ENCODE results near the gene PCYOX1L. TPM values are rescaled to one million over a fixed set of nuclear protein-coding genes. Genes with fewer than 3 reads are reported as not detected.
A peak's percentile ranks its signal among the peaks of the same experiment; 100 is the strongest.

Gene PCYOX1L
- total RNA-seq, 3 donors from 2014 or later = 3.2 to 6.6 (median 5.2) TPM

DNA sequence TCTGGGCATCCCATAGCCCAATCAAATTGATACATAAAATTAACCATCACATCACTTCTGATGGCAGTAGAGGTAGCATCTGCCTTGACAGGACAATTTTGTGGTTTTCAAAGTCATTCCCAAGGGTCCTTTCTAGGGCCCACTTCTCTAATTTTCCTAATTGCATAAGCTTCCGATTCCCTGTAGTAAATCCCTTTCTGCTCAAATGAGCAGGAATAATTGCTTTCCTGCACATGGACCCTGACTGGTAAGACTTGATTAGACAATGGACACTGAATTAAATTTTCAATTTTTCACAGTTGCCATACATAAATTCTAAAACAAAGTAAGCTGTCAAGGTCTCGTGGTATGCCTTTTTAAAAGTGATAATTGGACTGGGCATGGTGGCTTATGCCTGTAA is 43.2 kb downstream of the PCYOX1L start:
- Histone ChIP-seq H3K4me1 (no peaks in the 10 kb centered on the region), H3K27ac (no peak overlapping the region), H3K4me3 (no peak overlapping the region), H3K36me3 (no peaks in the 10 kb centered on the region), H3K27me3 (no peaks in the 10 kb centered on the region), H3K9me3 (no peaks in the 10 kb centered on the region)
- no peak for DNase-seq (ENCODE audit: low spot score in 2 of 2)
- intact Hi-C loops (cut with DNase I; ENCODE audit: low total_unique reads) = no loop called here
- TF ChIP-seq, protein P1, sequence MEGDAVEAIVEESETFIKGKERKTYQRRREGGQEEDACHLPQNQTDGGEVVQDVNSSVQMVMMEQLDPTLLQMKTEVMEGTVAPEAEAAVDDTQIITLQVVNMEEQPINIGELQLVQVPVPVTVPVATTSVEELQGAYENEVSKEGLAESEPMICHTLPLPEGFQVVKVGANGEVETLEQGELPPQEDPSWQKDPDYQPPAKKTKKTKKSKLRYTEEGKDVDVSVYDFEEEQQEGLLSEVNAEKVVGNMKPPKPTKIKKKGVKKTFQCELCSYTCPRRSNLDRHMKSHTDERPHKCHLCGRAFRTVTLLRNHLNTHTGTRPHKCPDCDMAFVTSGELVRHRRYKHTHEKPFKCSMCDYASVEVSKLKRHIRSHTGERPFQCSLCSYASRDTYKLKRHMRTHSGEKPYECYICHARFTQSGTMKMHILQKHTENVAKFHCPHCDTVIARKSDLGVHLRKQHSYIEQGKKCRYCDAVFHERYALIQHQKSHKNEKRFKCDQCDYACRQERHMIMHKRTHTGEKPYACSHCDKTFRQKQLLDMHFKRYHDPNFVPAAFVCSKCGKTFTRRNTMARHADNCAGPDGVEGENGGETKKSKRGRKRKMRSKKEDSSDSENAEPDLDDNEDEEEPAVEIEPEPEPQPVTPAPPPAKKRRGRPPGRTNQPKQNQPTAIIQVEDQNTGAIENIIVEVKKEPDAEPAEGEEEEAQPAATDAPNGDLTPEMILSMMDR (IDR thresholded peaks at IDR 0.05) = no peak
- TF ChIP-seq POLR2A (IDR thresholded peaks at IDR 0.05) = no peak
- TF ChIP-seq POLR2AphosphoS5 (IDR thresholded peaks at IDR 0.05) = no peak

DNA sequence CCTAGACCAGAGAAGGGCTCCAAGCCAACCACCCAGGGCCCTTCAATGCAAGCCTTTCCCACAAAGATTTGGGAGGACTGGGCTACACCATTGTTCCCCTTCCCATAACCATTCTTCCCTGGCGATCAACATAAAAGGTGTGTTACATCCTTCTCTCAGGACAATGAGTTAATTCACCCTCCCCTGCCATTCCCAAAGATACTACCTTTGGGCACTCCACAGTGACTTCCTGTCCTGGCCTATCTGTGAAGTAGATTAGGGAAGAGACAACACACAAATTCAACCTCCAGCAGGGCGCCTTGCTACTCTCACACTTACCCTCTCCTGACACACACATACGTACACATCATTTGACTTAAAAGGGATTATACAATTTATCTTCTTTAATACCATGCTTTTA is 44.4 kb downstream of the PCYOX1L start:
- Histone ChIP-seq H3K27ac (peak overlapping the region in 1 of 2 donors; percentile 38), H3K9me3 (no peaks in the 10 kb centered on the region), H3K36me3 (no peaks in the 10 kb centered on the region), H3K4me1 (no peaks in the 10 kb centered on the region), H3K4me3 (no peak overlapping the region), H3K27me3 (no peaks in the 10 kb centered on the region)
- no peak for DNase-seq (ENCODE audit: low spot score in 2 of 2)
- intact Hi-C loops (cut with DNase I; ENCODE audit: low total_unique reads) = no loop called here
- TF ChIP-seq, protein P1 (IDR thresholded peaks at IDR 0.05) = no peak
- no peak for TF ChIP-seq POLR2AphosphoS5 (IDR thresholded peaks at IDR 0.05)
- no peak for TF ChIP-seq POLR2A (IDR thresholded peaks at IDR 0.05)

DNA sequence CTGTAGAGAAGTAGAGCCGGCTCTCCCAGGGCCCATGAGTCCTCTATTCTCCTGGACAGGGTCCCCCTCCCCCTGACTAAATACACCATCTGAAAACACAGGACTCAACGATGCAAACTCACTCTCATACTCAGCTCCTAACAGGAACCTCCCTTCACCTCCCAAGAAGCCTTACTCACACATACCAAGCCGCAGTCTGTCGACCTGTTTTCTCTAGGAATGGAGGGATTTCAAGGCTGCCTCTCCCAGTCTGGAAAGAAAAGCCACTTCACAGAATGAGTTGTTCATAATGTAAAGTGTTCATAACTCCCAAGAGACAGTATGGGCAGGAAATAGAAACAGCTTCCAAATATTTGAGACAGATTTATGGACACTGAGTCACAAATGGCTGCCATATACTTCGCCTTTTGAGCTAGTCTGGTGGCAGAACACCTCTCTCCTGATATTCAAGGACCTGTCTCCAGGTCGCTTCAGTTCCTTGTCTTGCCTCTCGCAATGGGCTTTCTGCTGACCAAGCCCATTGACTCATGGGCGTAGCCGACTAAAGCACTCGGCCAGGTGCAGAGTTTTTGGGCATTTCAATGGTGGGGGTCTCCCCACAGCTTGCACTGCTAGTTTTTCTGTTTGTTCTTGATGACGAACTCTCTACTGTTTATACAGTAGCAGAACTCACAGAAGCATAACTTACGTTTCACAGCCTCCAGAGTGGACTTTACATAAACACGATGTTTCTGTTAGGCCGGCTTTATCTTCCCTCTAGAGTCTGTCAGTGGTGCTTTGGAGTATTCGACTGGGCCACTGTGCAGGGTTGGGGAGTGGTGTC is 46.3 kb downstream of the PCYOX1L start:
- no peaks in the 10 kb centered on the region for H3K36me3 ChIP-seq
- intact Hi-C loops (cut with DNase I; ENCODE audit: low total_unique reads) = no loop called here
- no peak for TF ChIP-seq POLR2AphosphoS5 (IDR thresholded peaks at IDR 0.05)
- H3K9me3 ChIP-seq = no peaks in the 10 kb centered on the region
- H3K27ac ChIP-seq = peak overlapping the region; percentile 91 to 92
- no peak overlapping the region for H3K4me3 ChIP-seq
- DNase-seq (ENCODE audit: low spot score in 2 of 2) = no peak
- no peaks in the 10 kb centered on the region for H3K4me1 ChIP-seq
- H3K27me3 ChIP-seq = no peaks in the 10 kb centered on the region

DNA sequence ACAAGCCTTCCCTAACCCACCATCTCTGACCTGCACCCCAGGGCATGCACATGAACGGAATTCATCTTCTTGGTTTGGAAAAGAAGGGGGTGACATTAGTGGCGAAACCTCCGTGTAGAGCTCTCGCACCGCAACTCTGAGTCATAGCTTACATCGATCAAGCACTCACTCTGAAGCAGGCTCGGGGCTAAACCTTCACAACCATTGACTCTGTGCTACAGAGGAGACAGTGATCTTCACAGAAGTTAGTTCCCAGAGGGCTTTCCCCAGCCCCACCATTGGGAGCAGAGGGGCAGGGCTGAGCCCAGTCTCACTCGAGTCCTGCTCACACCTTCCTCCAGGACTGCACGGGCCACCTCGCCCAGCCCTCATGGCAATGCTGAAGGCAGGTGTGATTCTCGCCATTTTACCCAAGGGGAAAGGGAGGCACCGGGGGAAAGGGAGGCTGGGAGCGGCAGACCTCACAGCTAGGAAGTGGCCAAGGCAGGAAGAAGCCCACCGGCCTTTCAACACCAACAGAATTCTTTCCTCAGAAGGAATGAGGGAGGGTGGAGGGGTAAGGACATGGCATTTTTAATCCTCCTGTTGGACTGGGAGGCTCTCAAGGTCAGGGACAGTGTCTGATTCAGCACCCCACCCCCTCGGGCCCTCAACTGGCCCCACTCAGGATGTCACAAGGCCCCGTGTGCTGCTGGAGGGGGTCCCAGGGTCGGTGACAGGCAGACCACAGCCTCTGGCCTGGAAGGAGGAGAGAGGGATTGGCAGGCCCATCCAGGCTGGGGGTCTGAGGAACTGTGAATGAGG is 47.1 kb downstream of the PCYOX1L start:
- H3K9me3 ChIP-seq = no peaks in the 10 kb centered on the region
- TF ChIP-seq POLR2AphosphoS5 (IDR thresholded peaks at IDR 0.05) (no peak), POLR2A (IDR thresholded peaks at IDR 0.05) (no peak)
- TF ChIP-seq, protein P1 (IDR thresholded peaks at IDR 0.05) = no peak
- H3K27me3 ChIP-seq = no peaks in the 10 kb centered on the region
- H3K4me1 ChIP-seq = no peaks in the 10 kb centered on the region
- peak overlapping the region; percentile 91 to 92 for H3K27ac ChIP-seq
- intact Hi-C loops (cut with DNase I; ENCODE audit: low total_unique reads) = no loop called here
- DNase-seq (ENCODE audit: low spot score in 2 of 2) = no peak
- H3K4me3 ChIP-seq = peak overlapping the region in 1 of 3 donors; percentile 76
- no peaks in the 10 kb centered on the region for H3K36me3 ChIP-seq

DNA sequence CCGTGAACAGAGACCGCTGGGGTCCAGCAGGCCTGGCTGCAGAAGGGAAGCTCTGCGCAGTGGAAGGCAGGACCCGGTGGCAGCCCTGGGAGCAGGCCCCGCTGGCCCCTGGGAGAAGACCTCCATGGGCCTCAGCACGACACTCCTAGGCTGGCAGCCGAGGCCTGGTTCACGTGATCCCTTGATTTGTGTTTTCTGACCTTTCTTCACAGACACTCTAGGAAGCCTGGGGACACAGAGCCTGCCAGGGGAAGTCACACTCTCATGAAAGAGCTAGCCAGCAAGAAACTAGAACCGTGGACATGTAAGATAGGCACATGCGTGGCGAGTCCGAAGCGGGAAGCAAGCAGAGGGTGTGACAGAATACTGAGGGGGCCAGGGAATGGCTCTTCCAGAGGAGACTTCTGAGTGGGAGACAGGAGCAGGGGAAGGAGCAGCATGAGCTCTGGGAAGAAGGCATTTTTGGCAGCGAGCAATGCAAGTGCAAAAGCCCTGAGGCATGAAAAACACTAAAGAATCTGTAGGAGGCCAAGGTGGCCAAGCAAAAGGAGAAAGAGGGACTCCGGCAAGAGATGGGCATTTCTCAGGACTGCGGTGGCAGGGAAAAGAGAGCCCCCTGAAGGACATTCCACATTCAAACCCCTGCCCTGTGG is 47.8 kb downstream of the PCYOX1L start:
- Histone ChIP-seq H3K27me3 (no peaks in the 10 kb centered on the region), H3K9me3 (no peaks in the 10 kb centered on the region), H3K27ac (peak overlapping the region; percentile 91 to 92), H3K36me3 (no peaks in the 10 kb centered on the region), H3K4me3 (peak overlapping the region in 2 of 3 donors; percentile 67 to 76), H3K4me1 (no peaks in the 10 kb centered on the region)
- TF ChIP-seq, protein P1 (IDR thresholded peaks at IDR 0.05) = no peak
- peak in 1 of 3 donors; percentile 14 for TF ChIP-seq POLR2AphosphoS5 (IDR thresholded peaks at IDR 0.05)
- peak in 1 of 2 donors; percentile 21 for DNase-seq (ENCODE audit: low spot score in 2 of 2)
- intact Hi-C loops (cut with DNase I; ENCODE audit: low total_unique reads) = no loop called here

Data from breast epithelium (tissue), 4 donors.